GM12878 (cell line): ENCODE data around the gene AIG1. TPM values are rescaled to one million over a fixed set of nuclear protein-coding genes. Genes with fewer than 3 reads are reported as not detected.

Experiments
- ATAC-seq: fragments of 200-7000 bp; cut with Tn5 transposase; 3 replicates; pipeline ENCODE4 v1.9.1; 2020; ENCODE audit warnings: mild to moderate bottlenecking, moderate library complexity
- BruUV-seq: library from RNA; stranded (reverse); fragments of 400-500 nt; replicated peaks from 2 replicates; lab custom pipeline; 2021; lab: Mats Ljungman, UMichigan
- CTCF ChIA-PET: fragments of 300-600 bp; sonication (Branson Sonifier 250); formaldehyde crosslinking; extraction: SDS; loops from one replicate; lab custom pipeline; 2021; ENCODE audit warnings: inconsistent platforms; lab: Yijun Ruan, JAX
- POLR2A ChIA-PET: fragments of 350-600 bp; formaldehyde crosslinking; extraction: SDS; loops from one replicate; lab custom pipeline; 2021; ENCODE audit warnings: inconsistent platforms; lab: Charles Lee
- RAD21 ChIA-PET: fragments of 300-600 bp; sonication (Branson Sonifier 250); formaldehyde crosslinking; loops from one replicate; lab custom pipeline; 2023; ENCODE audit warnings: antibody characterized with exemption; ENCODE audit not compliant: unreplicated experiment; lab: Charles Lee
- SMC1A ChIA-PET: fragments of 300-600 bp; sonication (Branson Sonifier 250); formaldehyde crosslinking; loops from one replicate; lab custom pipeline; 2023; ENCODE audit not compliant: unreplicated experiment, uncharacterized antibody; lab: Charles Lee
- DNase-seq: peaks from one replicate; pipeline ENCODE4 v3.0.0-alpha.2; 2011; ENCODE audit warnings: low read depth, low spot score
- FAIRE-seq: peaks from 3 replicates; lab custom pipeline; 2011; peaks lifted over from hg19 to GRCh38; lab: Jason Lieb, UNC
- H2AFZ ChIP-seq: 2 replicates; pipeline ENCODE4 v1.6.0; 2011; ENCODE audit warnings: low read depth, low read length, control low read depth; ENCODE audit not compliant: control insufficient read depth
- H3K27ac ChIP-seq: 2 replicates; pipeline ENCODE4 v1.5.1; 2011; ENCODE audit warnings: control low read depth; ENCODE audit not compliant: control insufficient read depth, insufficient read depth
- H3K27me3 ChIP-seq, 2 experiments: replicated peaks in 1 of 2; 2 replicates each; pipeline versions ENCODE4 v1.6.0 to v1.6.1; 2011; ENCODE audit warnings: low read length in 1 of 2; ENCODE audit not compliant: control insufficient read depth in 2 of 2, insufficient read depth in 2 of 2
- H3K36me3 ChIP-seq, 2 experiments: 2 replicates each; pipeline ENCODE4 v1.5.1; 2011; ENCODE audit warnings: low read length in 1 of 2; ENCODE audit not compliant: control insufficient read depth in 2 of 2, insufficient read depth in 2 of 2
- H3K4me1 ChIP-seq: 2 replicates; pipeline ENCODE4 v1.6.1; 2011; ENCODE audit warnings: mild to moderate bottlenecking, low read length, moderate library complexity, mixed read lengths; ENCODE audit not compliant: control insufficient read depth, insufficient read depth
- H3K4me2 ChIP-seq: 2 replicates; pipeline ENCODE4 v1.6.0; 2011; ENCODE audit warnings: control low read depth; ENCODE audit not compliant: control insufficient read depth, insufficient read depth
- H3K4me3 ChIP-seq: fragments of 200-600 bp; sonication (generic); 2 replicates; pipeline ENCODE4 v1.5.1; 2016
- H3K79me2 ChIP-seq: 2 replicates; pipeline ENCODE4 v1.6.0; 2011; ENCODE audit warnings: low read length; ENCODE audit not compliant: control insufficient read depth, insufficient read depth
- H3K9ac ChIP-seq: 2 replicates; pipeline ENCODE4 v1.8.0; 2011; ENCODE audit warnings: low read length, control low read depth, mixed read lengths; ENCODE audit not compliant: control insufficient read depth, insufficient read depth
- H3K9me3 ChIP-seq: replicated peaks from 3 replicates; pipeline ENCODE4 v1.5.1; 2011; ENCODE audit warnings: mild to moderate bottlenecking, low read length; ENCODE audit not compliant: control insufficient read depth, insufficient read depth
- H4K20me1 ChIP-seq: 2 replicates; pipeline ENCODE4 v1.6.0; 2011; ENCODE audit not compliant: control insufficient read depth, insufficient read depth
- BRCA1 ChIP-seq: IDR thresholded peaks from 2 replicates; pipeline ENCODE4 v1.6.1; 2011; ENCODE audit warnings: low read depth, low read length, improper control_type of control experiment
- CUX1 ChIP-seq: IDR thresholded peaks from 2 replicates; pipeline ENCODE4 v1.6.1; 2012; ENCODE audit warnings: improper control_type of control experiment, low read depth, low read length; ENCODE audit not compliant: insufficient replicate concordance
- NBN ChIP-seq: fragments of 450-650 bp; IDR thresholded peaks from 2 replicates; pipeline ENCODE4 v1.6.1; 2016
- ZNF217 ChIP-seq: fragments of 450-650 bp; IDR thresholded peaks from 2 replicates; pipeline ENCODE4 v1.6.1; 2017; ENCODE audit warnings: antibody characterized with exemption, mild to moderate bottlenecking
- WGBS: methylation state at CpG from one replicate; pipeline ENCODE4 v1.1.6; 2016; ENCODE audit warnings: low lambda C conversion rate; ENCODE audit not compliant: insufficient replicate concordance, insufficient coverage; ENCODE audit errors: missing lambda C conversion rate; 5-methylcytosine and 5-hydroxymethylcytosine counted together
- in situ Hi-C: fragments of 300-500 bp; cut with MboI; formaldehyde crosslinking; loops from 9 replicates; pipeline ENCODE4 v1.14.3; 2018; ENCODE audit warnings: mixed read lengths
- intact Hi-C: fragments of 100-400 bp; cut with micrococcal nuclease; formaldehyde crosslinking; loops from one replicate; pipeline ENCODE4 v1.14.2; 2022; ENCODE audit not compliant: unreplicated experiment
- polyA plus RNA-seq, 11 experiments: library from polyadenylated mRNA; depleted of rRNA in 4 of 11; unstranded in 6 of 11; stranded (reverse) in 5 of 11; fragments of >200 nt; fragmentation: Nextera tagmentation in 4 of 11; fragmentation: Illumina TruSeq in 1 of 11; extraction: Ambion mirVana in 4 of 11; extraction: Trizol in 1 of 11; gene quantifications; 1 replicate in 1 of 11; 2 replicates in 10 of 11; pipeline versions ENCODE4 v1.2.1 to v1.2.3, GENCODE V29; 2011 to 2016; ENCODE audit warnings: inconsistent platforms in 2 of 11, missing spikeins in 2 of 11, low read depth in 1 of 11
- total RNA-seq, 4 experiments: library from RNA; depleted of rRNA in 3 of 4; stranded (reverse); fragments of >200 nt in 3 of 4; fragmentation: Illumina TruSeq in 1 of 4; extraction: Trizol in 1 of 4; gene quantifications; 2 replicates each; pipeline versions ENCODE4 v1.2.1 to v1.2.3, GENCODE V29; 2013 to 2021
- TF ChIP-seq, protein P1 (sequence below): fragments of 450-650 bp; IDR thresholded peaks from 2 replicates; pipeline ENCODE4 v1.6.1; 2016; ENCODE audit warnings: mild to moderate bottlenecking, moderate library complexity, borderline replicate concordance
- TF ChIP-seq, protein P2 (sequence below): IDR thresholded peaks from 2 replicates; pipeline ENCODE4 v1.6.1; 2011; ENCODE audit warnings: borderline replicate concordance, low read depth, mild to moderate bottlenecking, moderate library complexity, mixed read lengths, low read length; ENCODE audit not compliant: insufficient read depth; ENCODE audit errors: extremely low read length
- TF ChIP-seq, protein P3 (sequence below): fragments of 450-650 bp; IDR thresholded peaks from 2 replicates; pipeline ENCODE4 v1.6.1; 2017; ENCODE audit warnings: borderline replicate concordance

Gene AIG1
- total and polyA plus RNA-seq, 10 of the 15 experiments (the other 5 are each of a cell fraction or from before 2014, with no cell fraction given), result 27.0 to 74.5 (median 36.4) TPM

- H3K36me3 ChIP-seq, result no peaks in the 10 kb centered on the region
- H3K4me2 ChIP-seq, result no peak overlapping the region
- no peak overlapping the region for H3K27ac ChIP-seq
- FAIRE-seq, result no peak
- H3K79me2 ChIP-seq, result peaks cover under 1% of the 10 kb centered on the region; the same call in 1 of the 2 replicates
- POLR2A ChIA-PET, result no interaction called here
- TF ChIP-seq CUX1 (no peak), BRCA1 (no peak), NBN (no peak), ZNF217 (no peak)
- TF ChIP-seq, protein P1, sequence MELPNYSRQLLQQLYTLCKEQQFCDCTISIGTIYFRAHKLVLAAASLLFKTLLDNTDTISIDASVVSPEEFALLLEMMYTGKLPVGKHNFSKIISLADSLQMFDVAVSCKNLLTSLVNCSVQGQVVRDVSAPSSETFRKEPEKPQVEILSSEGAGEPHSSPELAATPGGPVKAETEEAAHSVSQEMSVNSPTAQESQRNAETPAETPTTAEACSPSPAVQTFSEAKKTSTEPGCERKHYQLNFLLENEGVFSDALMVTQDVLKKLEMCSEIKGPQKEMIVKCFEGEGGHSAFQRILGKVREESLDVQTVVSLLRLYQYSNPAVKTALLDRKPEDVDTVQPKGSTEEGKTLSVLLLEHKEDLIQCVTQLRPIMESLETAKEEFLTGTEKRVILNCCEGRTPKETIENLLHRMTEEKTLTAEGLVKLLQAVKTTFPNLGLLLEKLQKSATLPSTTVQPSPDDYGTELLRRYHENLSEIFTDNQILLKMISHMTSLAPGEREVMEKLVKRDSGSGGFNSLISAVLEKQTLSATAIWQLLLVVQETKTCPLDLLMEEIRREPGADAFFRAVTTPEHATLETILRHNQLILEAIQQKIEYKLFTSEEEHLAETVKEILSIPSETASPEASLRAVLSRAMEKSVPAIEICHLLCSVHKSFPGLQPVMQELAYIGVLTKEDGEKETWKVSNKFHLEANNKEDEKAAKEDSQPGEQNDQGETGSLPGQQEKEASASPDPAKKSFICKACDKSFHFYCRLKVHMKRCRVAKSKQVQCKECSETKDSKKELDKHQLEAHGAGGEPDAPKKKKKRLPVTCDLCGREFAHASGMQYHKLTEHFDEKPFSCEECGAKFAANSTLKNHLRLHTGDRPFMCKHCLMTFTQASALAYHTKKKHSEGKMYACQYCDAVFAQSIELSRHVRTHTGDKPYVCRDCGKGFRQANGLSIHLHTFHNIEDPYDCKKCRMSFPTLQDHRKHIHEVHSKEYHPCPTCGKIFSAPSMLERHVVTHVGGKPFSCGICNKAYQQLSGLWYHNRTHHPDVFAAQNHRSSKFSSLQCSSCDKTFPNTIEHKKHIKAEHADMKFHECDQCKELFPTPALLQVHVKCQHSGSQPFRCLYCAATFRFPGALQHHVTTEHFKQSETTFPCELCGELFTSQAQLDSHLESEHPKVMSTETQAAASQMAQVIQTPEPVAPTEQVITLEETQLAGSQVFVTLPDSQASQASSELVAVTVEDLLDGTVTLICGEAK, result no peak
- TF ChIP-seq, protein P2, sequence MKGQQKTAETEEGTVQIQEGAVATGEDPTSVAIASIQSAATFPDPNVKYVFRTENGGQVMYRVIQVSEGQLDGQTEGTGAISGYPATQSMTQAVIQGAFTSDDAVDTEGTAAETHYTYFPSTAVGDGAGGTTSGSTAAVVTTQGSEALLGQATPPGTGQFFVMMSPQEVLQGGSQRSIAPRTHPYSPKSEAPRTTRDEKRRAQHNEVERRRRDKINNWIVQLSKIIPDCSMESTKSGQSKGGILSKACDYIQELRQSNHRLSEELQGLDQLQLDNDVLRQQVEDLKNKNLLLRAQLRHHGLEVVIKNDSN, result no peak
- TF ChIP-seq, protein P3, sequence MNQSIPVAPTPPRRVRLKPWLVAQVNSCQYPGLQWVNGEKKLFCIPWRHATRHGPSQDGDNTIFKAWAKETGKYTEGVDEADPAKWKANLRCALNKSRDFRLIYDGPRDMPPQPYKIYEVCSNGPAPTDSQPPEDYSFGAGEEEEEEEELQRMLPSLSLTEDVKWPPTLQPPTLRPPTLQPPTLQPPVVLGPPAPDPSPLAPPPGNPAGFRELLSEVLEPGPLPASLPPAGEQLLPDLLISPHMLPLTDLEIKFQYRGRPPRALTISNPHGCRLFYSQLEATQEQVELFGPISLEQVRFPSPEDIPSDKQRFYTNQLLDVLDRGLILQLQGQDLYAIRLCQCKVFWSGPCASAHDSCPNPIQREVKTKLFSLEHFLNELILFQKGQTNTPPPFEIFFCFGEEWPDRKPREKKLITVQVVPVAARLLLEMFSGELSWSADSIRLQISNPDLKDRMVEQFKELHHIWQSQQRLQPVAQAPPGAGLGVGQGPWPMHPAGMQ, result no peak
- H3K9ac ChIP-seq, result no peak overlapping the region
- SMC1A ChIA-PET, result interaction anchor here (0.9 kb wide), 2 partner anchors 21 to 581 kb away, joined by 3 to 5 read pairs; no protein-coding TSS in a partner anchor
- no peaks in the 10 kb centered on the region for H3K4me1 ChIP-seq
- intact Hi-C loops (no loop called here), in situ Hi-C loops (no loop called here)
- DNase-seq, result no peak
- RAD21 ChIA-PET, result no interaction called here
- 94% methylated on average over 2 of the region's 2 CpGs for WGBS
- no peaks in the 10 kb centered on the region for H3K27me3 ChIP-seq
- H2AFZ ChIP-seq, result no peak overlapping the region
- no peak overlapping the region for H3K4me3 ChIP-seq
- ATAC-seq, result no peak
- BruUV-seq, result no TSS peak
- H3K9me3 ChIP-seq, result no peaks in the 10 kb centered on the region
- no peaks in the 10 kb centered on the region for H4K20me1 ChIP-seq
- CTCF ChIA-PET, result interaction anchor here (1.0 to 1.1 kb wide), 2 partner anchors 32 to 363 kb away, joined by 3 read pairs; no protein-coding TSS in a partner anchor
These were observed 5.5 kb upstream of the AIG1 start for GRCh38 chr6:143055213-143055612.
